PC-3 (cell line): Measurements from ENCODE around the gene TNFSF11.

Experiments
- CTCF ChIP-seq: fragments of 300-600 bp; sonication (generic); conservative IDR thresholded peaks from 2 replicates; pipeline ENCODE4 v1.5.1; 2017; ENCODE audit warnings: antibody characterized with exemption, low read depth, mild to moderate bottlenecking, low read length
- EZH2 ChIP-seq: fragments of 300-600 bp; sonication (generic); IDR thresholded peaks from one replicate; pipeline ENCODE4 v1.6.1; 2017; ENCODE audit warnings: antibody characterized with exemption, mild to moderate bottlenecking, low read length; ENCODE audit not compliant: unreplicated experiment

- TF ChIP-seq CTCF = no peak
- TF ChIP-seq EZH2 = no peak
These were observed 23.6 kb downstream of the TNFSF11 start for GRCh38 chr13:42597505-42597904.
